HCT116 (cell line): ENCODE data around the gene STK31. TPM values are rescaled to one million over a fixed set of nuclear protein-coding genes. Genes with fewer than 3 reads are reported as not detected.

Experiments used
- ATAC-seq: fragments of 200-7000 bp; cut with Tn5 transposase; 2 replicates; pipeline ENCODE4 v1.9.1; 2020; ENCODE audit warnings: mild to moderate bottlenecking, moderate library complexity
- BruUV-seq: library from RNA; stranded (reverse); fragments of 400-500 nt; replicated peaks from 2 replicates; lab custom pipeline; 2021; lab: Mats Ljungman, UMichigan
- CTCF ChIA-PET: fragments of 300-600 bp; sonication (Branson Sonifier 250); formaldehyde crosslinking; loops from one replicate; lab custom pipeline; 2021; ENCODE audit warnings: antibody characterized with exemption; lab: Charles Lee
- POLR2A ChIA-PET: fragments of 300-600, 350-600 bp; sonication (Branson Sonifier 250); formaldehyde crosslinking; loops from one replicate; lab custom pipeline; 2021; ENCODE audit warnings: antibody characterized with exemption; lab: Charles Lee
- RAD21 ChIA-PET, 2 experiments: fragments of 300-600 bp; sonication (Branson Sonifier 250); formaldehyde crosslinking; loops; one replicate each; lab custom pipeline; 2023; ENCODE audit warnings: low total read pairs in 2 of 2; ENCODE audit not compliant: uncharacterized antibody in 2 of 2, unreplicated experiment in 2 of 2, low non-redundant PET in 1 of 2; lab: Charles Lee
- DNase-seq: peaks from one replicate; pipeline ENCODE4 v3.0.0-alpha.2; 2010; ENCODE audit warnings: low read depth, low spot score
- H2AFZ ChIP-seq: fragments of 200-600 bp; shearing (Covaris generic), sonication (generic); 2 replicates; pipeline ENCODE4 v1.6.1; 2017; ENCODE audit warnings: low read depth, mixed run types, mixed read lengths, antibody characterized with exemption, low read length; ENCODE audit not compliant: poor library complexity, severe bottlenecking
- H3K27ac ChIP-seq: 2 replicates; pipeline ENCODE4 v1.5.1; 2012; ENCODE audit warnings: low read depth, low read length
- H3K27me3 ChIP-seq: fragments of 200-600 bp; sonication (generic); 2 replicates; pipeline ENCODE4 v1.6.1; 2016; ENCODE audit warnings: mixed run types, low read length, mixed read lengths; ENCODE audit not compliant: insufficient read depth
- H3K36me3 ChIP-seq, 2 experiments: fragments of 200-500 bp in 1 of 2; fragments of 200-600 bp in 1 of 2; sonication (Bioruptor generic) in 1 of 2; sonication (generic) in 1 of 2; 2 replicates each; pipeline versions ENCODE4 v1.5.1 to v1.6.1; 2014 to 2016; ENCODE audit warnings: low read length in 2 of 2, inconsistent platforms in 1 of 2, mixed read lengths in 1 of 2, mixed run types in 1 of 2; ENCODE audit not compliant: insufficient read depth in 2 of 2, control insufficient read depth in 1 of 2
- H3K4me1 ChIP-seq, 2 experiments: fragments of 200-600 bp in 1 of 2; sonication (generic) in 1 of 2; 2 replicates each; pipeline versions ENCODE4 v1.5.1 to v1.6.1; 2012 to 2017; ENCODE audit warnings: low read length in 2 of 2, inconsistent platforms in 1 of 2, mild to moderate bottlenecking in 1 of 2, mixed read lengths in 1 of 2, mixed run types in 1 of 2, moderate library complexity in 1 of 2; ENCODE audit not compliant: insufficient read depth in 2 of 2, control insufficient read depth in 1 of 2
- H3K4me2 ChIP-seq: fragments of 200-600 bp; sonication (generic); 2 replicates; pipeline ENCODE4 v1.6.1; 2017; ENCODE audit warnings: mixed run types, low read length, mixed read lengths
- H3K4me3 ChIP-seq, 2 experiments: fragments of 200-600 bp in 1 of 2; sonication (generic) in 1 of 2; replicated peaks in 1 of 2; 2 replicates each; pipeline ENCODE4 v1.5.1; 2011 to 2016; ENCODE audit warnings: low read length in 2 of 2, control low read depth in 1 of 2, low read depth in 1 of 2, mild to moderate bottlenecking in 1 of 2, mixed read lengths in 1 of 2, mixed run types in 1 of 2
- H3K79me2 ChIP-seq: fragments of 200-600 bp; sonication (generic); 2 replicates; pipeline ENCODE4 v1.6.1; 2017; ENCODE audit warnings: mild to moderate bottlenecking, mixed run types, low read length, moderate library complexity, mixed read lengths; ENCODE audit not compliant: insufficient read depth
- H3K9ac ChIP-seq: fragments of 200-600 bp; sonication (generic); 2 replicates; pipeline ENCODE4 v1.6.1; 2016; ENCODE audit warnings: low read length, mixed read lengths
- H3K9me2 ChIP-seq: fragments of 200-600 bp; sonication (generic), shearing (Covaris generic); 2 replicates; pipeline ENCODE4 v1.6.1; 2017; ENCODE audit warnings: mixed run types, mild to moderate bottlenecking, moderate library complexity; ENCODE audit not compliant: insufficient read depth
- H3K9me3 ChIP-seq, 2 experiments: fragments of 200-500 bp in 1 of 2; fragments of 200-600 bp in 1 of 2; sonication (Bioruptor generic) in 1 of 2; sonication (generic) in 1 of 2; 2 replicates each; pipeline ENCODE4 v1.6.1; 2014 to 2017; ENCODE audit warnings: low read length in 2 of 2, mixed read lengths in 2 of 2, inconsistent platforms in 1 of 2, low read depth in 1 of 2, mild to moderate bottlenecking in 1 of 2, mixed run types in 1 of 2, moderate library complexity in 1 of 2; ENCODE audit not compliant: control insufficient read depth in 1 of 2, insufficient read depth in 1 of 2
- H4K20me1 ChIP-seq: fragments of 200-600 bp; sonication (generic), shearing (Covaris generic); 2 replicates; pipeline ENCODE4 v1.6.1; 2017; ENCODE audit warnings: mixed run types, mild to moderate bottlenecking, moderate library complexity; ENCODE audit not compliant: insufficient read depth
- CBX3 ChIP-seq: IDR thresholded peaks from 2 replicates; pipeline ENCODE4 v1.6.1; 2012; ENCODE audit warnings: low read depth
- CEBPB ChIP-seq: IDR thresholded peaks from 2 replicates; pipeline ENCODE4 v1.6.1; 2012; ENCODE audit warnings: low read depth
- FOSL1 ChIP-seq: IDR thresholded peaks from 2 replicates; pipeline ENCODE4 v1.6.1; 2012; ENCODE audit warnings: low read depth
- JUND ChIP-seq: IDR thresholded peaks from 2 replicates; pipeline ENCODE4 v1.6.1; 2012
- RAD21 ChIP-seq: IDR thresholded peaks from 2 replicates; pipeline ENCODE4 v1.6.1; 2012; ENCODE audit warnings: low read depth, mild to moderate bottlenecking
- SIN3A ChIP-seq: IDR thresholded peaks from 2 replicates; pipeline ENCODE4 v1.6.1; 2012; ENCODE audit warnings: low read depth
- SP1 ChIP-seq: IDR thresholded peaks from 2 replicates; pipeline ENCODE4 v1.6.1; 2012; ENCODE audit warnings: low read depth
- intact Hi-C: fragments of 100-400 bp; cut with micrococcal nuclease; formaldehyde crosslinking; loops from 2 replicates; pipeline ENCODE4 v1.10.0; 2022
- total RNA-seq: library from RNA; stranded (reverse); gene quantifications from one replicate; pipeline ENCODE4 v1.2.1, GENCODE V29; 2021; ENCODE audit not compliant: unreplicated experiment

Gene STK31
- total RNA-seq, 1 experiment from 2014 or later: not detected

DNA sequence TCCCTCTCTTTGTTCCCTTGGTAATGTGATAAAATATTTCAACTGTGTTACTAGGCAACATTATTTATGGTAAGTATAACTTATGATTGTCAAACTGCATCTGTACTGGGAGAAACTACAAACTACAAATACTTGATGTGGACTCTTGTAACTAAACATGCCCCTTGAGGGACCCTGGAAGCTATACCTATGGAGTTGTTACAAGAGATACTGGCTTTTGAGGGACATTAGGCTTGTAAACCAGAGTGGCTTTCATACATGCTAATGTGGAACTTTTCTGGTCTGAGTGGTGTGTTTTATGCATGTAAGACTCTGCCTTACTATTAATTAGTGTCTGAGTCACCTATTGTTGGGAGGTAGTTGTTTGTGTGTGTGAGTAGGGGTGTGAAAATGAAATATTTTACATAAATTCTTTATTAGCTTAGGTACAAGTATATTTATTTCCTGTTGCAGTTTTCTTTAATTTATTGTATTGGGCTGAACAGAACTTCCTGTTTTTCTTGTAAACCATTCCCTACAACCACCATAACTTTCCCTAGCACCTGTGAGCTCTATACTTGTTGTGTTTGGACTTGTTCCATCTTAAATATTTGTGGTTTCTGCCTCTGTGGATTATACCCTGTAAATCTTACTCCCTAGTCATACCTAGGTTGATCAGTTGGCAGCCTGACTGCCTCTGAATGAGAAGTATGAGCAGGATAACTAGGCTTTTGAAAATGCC is 49.8 kb downstream of the STK31 start:
- TF ChIP-seq SP1 (peak; percentile 31; the same call in 1 of the 2 replicates), CBX3 (0 out of 2 replicates have a peak, but pooled peaks have one; percentile 33), JUND (peak; percentile 30), RAD21 (no peak), CEBPB (0 out of 2 replicates have a peak, but pooled peaks have one; percentile 22), SIN3A (no peak), FOSL1 (peak; percentile 18; the same call in 1 of the 2 replicates)
- DNase-seq (peak; percentile 51), ATAC-seq (peak; percentile 97)
- Histone ChIP-seq H3K9ac (no peak overlapping the region), H3K9me3 (no peaks in the 10 kb centered on the region), H3K9me2 (no peaks in the 10 kb centered on the region), H3K79me2 (no peaks in the 10 kb centered on the region), H4K20me1 (no peaks in the 10 kb centered on the region), H3K27ac (no peak overlapping the region), H3K36me3 (no peaks in the 10 kb centered on the region), H2AFZ (peak overlapping the region; percentile 13), H3K4me3 (no peak overlapping the region), H3K27me3 (no peaks in the 10 kb centered on the region), H3K4me1 (peaks cover 13 to 21% of the 10 kb centered on the region in 2 experiments), H3K4me2 (peak overlapping the region; percentile 36)
- RAD21 ChIA-PET: no interaction called here
- intact Hi-C loops: no loop called here
- POLR2A ChIA-PET: no interaction called here
- BruUV-seq: no TSS peak
- CTCF ChIA-PET: no interaction called here

DNA sequence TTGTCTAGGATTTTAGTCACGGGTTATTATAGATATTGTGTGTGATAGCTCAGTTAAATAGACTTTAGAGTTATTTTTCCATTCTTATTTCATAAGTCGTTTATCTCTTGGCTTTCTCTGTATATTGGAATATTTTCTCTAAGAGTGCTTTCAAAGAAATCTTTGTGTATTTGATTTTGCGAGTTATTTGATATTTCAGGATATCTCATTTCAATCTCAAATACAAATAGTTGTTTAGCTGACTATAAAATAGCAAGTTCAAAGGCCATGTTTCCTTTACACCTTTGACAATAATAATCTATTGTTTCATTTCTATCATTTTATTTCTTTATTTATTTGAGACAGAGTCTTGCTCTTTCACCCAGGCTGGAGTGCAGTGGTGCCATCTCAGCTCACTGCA is 55.9 kb downstream of the STK31 start:
- ATAC-seq (no peak), DNase-seq (no peak)
- Histone ChIP-seq H2AFZ (no peak overlapping the region), H3K9ac (no peak overlapping the region), H3K79me2 (no peaks in the 10 kb centered on the region), H3K4me3 (no peak overlapping the region), H3K36me3 (no peaks in the 10 kb centered on the region), H3K27me3 (no peaks in the 10 kb centered on the region), H3K9me2 (no peaks in the 10 kb centered on the region), H3K27ac (no peak overlapping the region), H3K4me1 (peaks cover 0 to 4% of the 10 kb centered on the region in 2 experiments; a peak in 2 of 4 replicates), H3K4me2 (no peak overlapping the region), H4K20me1 (no peaks in the 10 kb centered on the region), H3K9me3 (no peaks in the 10 kb centered on the region)
- BruUV-seq: no TSS peak
- ChIA-PET POLR2A (no interaction called here), CTCF (no interaction called here), RAD21 (no interaction called here)
- intact Hi-C loops: no loop called here
- no peak for TF ChIP-seq JUND
